GM21526 (cell line): ENCODE measurements around the gene SRSF3.
"Not testable (repeated sequence)": the region's sequence is repeated elsewhere in the genome, so short reads cannot be mapped to it uniquely, and the experiment has no call there.

Experiments
- ATAC-seq: cut with Tn5 transposase; IDR thresholded peaks from one replicate; pipeline ENCODE4 v1.9.1; 2021; ENCODE audit warnings: moderate library complexity; ENCODE audit not compliant: unreplicated experiment, low FRiP score

The SRSF3 gene

DNA sequence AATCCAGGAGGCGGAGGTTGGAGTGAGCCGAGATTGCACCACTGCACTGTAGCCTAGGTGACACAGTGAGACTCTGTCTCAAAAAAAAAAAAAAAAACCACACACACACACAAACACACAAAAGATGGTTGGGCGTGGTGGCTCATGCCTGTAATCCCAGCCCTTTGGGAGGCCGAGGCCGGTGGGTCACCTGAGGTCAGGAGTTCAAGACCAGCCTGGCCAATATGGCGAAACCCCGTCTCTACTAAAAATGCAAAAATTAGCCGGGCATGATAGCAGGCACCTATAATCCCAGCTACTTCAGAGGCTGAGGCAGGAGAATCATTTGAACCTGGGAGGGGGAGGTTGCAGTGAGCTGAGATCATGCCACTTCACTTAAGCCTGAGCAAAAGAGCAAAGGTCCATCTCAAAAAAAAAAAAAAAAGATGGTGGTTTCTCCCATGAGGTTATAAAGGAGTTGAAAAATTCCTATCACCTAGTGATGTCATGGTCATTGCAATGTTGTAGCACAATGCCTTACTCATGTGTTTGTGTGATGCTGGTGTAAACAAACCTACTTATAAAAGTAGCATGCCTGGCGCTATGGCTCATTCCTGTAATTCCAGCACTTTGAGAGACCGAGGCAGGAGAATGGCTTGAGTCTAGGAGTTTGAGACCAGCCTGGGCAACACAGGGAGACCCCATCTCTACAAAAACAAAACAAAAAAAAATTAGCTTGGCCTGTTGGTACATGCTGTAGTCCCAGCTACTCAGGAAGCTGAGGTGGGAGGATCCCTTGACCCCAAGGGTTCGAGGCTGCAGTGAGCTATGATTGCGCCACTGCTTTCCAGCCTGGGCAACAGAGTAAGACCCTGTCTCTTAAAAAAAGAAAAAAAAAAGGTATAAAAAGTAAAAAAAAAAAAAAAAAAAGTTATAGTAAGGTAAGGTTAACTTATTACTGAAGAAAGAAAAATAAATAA lies 21.5 kb upstream of the SRSF3 start:
- not testable (repeated sequence) for ATAC-seq

DNA sequence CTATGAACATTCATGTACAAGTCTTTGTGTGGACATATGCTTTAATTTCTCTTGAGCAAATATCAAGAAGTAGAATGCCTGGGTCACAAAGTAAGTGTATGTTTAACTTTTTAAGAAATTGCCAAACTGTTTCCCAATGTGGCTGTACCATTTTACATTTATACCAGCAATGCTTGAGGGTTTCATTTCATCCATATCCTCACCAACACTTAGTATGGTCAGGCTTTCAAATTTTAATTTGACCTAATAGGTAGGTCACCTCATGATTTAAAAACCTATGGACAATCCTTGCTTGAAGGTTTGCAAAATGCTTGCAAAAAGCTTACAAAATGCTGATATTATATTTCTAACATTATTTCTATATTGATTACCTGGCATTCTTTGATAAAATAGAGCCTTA lies 19.5 kb upstream of the SRSF3 start:
- ATAC-seq: no peak

DNA sequence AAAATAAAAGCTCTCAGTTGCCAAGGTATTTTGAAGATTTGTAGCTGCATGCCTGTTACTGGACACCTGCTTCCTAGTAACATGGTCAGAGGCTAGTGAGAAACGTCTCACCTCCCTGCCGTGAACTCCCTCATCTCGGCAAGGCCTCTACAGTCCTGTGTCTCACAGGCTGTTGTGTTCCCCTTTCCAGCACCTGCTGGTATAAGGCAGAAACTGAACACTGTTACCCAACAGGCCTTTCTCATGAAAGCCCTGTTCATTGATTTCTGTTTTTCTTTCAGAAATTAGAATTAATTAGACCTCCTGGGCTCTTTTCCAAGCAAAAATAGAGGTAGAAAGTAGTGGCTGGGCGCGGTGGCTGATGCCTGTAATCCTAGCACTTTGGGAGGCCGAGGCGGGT lies 17.6 kb upstream of the SRSF3 start:
- no peak for ATAC-seq

DNA sequence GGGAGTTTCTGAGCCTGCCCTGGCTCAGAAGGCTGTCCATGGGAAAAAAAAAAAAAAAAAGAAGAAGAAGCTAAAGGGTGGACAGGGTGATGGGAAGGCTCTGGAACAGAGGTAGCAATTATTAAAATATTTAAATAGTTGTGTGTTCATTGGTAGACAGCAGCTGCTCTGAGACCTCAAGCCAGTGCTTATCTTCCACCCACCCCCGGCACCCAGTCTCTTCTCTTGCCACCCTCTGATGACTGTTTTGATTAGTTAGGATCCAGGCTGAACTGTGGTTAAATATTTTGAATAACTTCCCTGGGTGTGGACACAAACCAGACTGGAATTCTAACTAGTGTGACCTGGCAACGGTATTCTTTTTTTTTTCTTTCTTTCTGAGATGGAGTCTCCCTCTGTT lies 16.9 kb upstream of the SRSF3 start:
- no peak for ATAC-seq

DNA sequence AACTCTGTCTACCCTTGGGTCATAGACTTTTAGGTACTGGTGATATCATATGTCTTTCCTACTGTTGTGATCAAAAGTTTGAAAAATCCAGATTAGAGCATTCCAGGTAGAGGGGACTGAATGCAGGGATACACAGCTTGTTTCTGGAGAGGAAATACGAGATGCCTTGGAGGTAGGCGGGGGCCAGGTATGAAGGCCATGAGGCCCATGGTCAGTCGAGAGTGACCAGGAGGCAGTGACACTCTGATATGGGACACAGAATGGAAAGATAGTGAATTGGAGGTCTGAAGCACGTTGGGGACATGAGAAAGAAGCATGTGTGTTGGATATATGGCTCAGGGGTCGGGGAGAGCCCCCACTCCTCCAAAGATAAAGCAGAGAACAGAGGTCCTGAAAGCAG lies 16.1 kb upstream of the SRSF3 start:
- ATAC-seq: no peak

DNA sequence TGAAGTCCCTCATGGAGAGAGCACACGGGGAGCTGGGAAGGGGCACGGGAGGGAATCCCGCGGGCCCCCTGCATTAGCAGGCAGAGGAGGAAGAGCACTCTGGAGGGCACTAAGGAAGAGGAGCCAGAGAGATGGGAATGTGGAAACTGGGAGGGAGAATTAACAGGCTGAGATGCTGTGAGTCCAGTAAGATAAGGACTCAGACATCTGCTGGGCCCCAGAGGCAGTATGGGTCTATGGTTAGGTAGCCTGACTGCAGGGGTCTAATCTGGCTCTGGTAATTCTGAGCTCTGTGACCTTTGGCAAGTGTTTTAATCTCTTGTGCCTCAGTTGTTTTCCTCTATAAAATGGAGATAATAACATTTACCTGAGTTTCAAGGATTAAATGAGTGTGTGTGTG lies 15.7 kb upstream of the SRSF3 start:
- no peak for ATAC-seq

DNA sequence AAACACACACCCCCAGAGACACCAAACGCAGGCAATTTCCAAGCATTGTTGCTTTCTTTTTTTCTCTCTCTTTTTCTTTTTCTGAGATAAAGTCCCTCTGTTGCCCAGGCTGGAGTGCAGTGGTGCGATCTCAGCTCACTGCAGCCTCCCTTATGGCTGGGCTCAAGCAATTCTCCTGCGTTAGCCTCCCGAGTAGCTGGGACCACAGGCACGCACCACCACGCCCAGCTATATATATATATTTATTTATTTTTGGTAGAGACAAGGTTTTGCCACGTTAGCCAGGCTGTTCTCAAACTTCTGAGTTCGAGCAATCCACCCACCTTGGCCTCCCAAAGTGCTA lies 14.0 kb upstream of the SRSF3 start:
- ATAC-seq: no peak

DNA sequence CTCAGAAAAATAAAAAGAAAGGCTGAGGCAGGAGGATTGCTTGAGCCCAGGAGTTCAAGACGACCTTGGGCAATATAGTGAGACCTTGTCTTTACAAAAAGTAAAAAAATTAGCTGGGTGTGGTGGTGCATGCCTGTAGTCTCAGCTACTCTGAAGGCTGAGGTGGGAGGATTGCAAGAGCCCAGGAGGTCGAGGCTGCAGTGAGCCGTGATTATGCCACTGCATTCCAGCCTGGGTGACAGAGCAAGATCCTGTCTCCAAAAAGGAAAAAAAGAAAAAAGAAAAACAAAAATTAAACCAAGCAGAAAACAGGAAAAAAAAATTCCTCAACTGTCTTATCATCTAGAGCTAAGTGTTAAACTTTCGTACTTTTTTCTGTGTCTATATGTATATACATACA lies 12.4 kb upstream of the SRSF3 start:
- no peak for ATAC-seq

DNA sequence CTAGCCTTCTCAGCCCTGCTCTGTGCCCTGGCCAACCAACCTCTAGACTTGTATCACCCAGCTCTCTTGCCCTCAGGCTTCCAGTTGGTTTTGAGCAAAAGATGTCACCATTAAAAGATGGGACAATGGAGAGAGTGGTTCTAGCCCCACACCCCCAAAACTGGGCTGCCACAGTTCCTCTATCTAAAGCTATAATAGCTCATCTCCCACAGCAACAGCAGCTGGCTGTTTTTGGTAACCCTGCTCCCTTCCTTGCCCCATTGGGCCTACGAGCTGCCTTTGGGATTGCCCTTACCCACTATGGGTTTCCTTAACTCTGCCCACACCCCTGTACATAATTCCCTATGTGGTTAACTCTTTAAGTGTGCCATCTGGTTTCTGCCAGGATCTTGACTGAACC lies 7.6 kb upstream of the SRSF3 start:
- no peak for ATAC-seq

DNA sequence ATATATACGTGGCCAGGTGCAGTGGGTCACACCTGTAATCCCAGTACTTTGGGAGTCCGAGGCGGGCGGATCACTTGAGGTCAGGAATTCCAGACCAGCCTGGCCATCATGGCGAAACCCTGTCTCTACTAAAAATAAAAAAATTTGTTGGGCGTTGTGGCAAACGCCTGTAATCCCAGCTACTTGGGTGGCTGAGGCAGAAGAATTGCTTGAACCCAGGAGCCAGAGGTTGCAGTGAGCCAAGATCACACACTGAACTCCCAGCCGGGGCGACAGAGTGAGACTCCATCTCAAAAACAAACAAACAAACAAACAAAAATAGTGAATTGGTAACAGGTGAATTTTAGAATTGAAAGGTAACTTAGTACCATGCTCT lies 5.1 kb upstream of the SRSF3 start:
- ATAC-seq: not testable (repeated sequence)

DNA sequence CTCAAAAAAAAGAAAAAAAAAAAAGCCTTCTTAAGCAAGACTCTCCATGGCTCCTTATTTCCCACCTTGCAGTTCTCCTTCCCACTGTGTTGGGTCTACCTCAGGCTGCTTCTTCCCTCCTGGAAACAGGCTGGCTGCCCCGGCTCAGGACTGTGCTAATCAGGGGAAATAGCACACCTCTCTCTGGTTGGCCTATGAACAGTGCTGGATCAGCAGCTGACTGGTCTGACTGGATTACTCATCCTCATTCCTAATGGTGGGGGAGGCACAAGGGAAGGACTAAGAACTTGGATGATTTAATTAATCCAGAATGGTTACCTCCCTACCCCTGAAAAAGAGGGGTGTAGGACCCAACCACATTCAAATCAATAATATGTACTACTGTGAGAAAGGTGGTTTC lies 3.9 kb upstream of the SRSF3 start:
- ATAC-seq: no peak

DNA sequence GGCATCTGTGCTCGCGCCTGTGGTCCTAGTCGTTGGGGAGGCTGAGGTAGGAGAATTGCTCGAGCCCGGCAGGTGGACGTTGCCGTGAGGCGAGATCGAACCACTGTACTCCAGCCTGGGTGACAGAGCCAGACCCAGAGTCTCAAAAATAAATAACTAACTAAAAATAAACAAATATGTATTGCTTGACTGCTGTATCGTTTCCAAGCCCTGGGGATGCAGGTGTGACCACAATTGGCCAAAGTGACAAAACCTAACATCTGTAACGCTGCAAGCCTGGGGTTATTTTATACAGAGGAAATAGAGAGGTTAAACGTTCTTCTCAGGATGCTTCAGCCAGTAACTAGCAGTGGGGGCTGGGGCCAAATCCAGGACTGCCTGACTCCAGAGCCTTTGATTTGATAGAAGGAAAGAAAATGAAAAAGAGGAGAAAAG lies 1.9 kb upstream of the SRSF3 start:
- ATAC-seq: peak; percentile 25

DNA sequence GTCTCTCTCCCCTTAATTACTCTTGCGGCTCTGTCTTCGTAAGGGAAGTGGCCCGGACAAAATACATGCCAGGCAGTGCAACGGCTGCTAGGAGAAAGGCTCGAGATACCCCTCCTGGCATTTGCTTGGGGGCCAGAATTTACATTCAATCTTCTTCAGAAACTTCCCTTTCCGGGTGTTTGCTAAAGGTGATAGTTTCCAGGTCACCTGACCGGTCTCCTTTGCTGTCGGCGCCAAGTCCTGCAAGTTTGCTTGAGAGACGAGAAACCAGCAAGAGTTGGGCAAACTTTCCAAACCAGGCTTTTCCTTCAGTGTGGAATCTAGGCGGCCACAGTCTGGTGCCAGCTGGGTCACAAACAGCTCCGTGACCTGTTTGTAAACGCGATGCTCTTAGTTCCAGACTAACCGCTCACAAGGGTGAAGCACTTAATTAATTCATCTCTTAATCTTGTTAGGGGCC lies 563 bp upstream of the SRSF3 start:
- ATAC-seq: peak; percentile 16

DNA sequence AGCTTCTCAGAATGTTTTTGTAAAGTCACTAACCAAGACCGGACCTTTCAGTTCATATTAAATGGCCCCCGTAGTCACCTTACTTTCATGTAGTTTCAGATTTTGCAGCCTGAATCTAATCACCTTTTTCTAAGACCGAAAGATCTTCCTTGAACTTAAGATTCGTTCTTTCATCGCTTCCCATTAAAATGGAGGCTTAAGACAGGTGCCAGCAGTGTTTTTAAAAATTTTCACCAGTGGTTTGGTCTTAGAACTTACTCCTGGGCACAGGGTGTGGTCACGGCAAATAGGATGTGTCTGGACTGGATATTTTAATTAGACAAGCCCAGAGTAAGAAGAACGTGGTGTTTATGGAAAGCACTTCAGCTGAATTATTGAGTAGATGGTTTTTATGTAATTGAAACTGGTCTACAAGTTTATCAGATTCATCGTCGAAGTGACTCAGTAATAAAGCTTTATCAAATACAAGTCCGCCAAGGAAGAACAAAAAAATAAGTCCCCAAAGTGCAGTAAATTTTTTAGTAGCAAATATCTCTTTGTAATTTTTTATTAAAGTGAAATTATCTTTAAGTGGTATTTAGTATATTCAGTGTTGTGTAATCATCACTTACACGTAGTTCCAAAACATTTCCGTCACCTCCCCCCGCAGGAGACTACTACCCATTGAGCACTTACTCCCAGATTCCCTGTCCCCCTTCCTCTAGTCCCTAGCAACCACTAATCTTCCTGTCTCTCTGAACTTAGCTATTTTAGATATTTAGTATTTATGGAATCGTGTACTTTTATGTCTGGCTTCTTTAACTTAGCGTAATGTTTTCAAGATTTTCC lies 868 bp downstream of the SRSF3 start:
- ATAC-seq: no peak

DNA sequence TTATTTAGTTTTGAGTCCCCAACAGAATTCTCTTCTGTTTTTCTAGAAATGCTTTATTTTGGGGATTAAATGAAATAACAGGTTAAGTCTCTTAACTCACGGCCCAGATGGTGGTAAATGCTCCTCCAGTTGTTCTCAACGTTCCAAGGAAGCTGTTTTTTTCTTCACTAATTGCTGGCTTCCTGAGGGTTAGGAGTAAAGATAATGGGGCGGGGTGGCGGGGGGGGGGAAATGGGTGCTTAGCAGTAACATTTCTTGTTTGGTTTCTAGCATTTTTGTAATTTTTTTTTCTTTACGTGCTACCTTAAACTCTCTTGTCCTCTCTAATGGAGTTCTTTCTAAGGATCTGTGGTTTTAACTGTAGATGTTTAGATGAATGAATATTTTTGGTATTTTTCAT lies 2.2 kb downstream of the SRSF3 start:
- ATAC-seq: no peak

DNA sequence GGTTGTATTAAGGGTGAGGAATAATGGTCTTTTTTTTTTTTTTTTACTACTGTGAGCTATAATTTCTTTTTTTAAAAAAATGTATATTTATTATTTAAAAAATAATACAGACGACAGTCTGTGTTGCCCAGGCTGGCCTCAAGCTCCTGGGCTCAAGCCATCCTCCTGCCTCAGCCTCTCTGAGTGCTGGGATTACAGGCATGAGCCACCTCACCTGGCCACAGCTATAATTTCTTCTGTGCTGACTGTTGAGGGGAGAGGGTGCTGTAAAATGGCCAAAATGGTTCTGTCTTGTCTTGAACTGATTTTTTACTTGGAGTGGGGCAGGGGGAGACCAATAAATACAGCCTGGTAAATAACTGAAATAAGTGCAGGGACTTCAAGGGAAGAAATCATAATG lies 3.6 kb downstream of the SRSF3 start:
- no peak for ATAC-seq

DNA sequence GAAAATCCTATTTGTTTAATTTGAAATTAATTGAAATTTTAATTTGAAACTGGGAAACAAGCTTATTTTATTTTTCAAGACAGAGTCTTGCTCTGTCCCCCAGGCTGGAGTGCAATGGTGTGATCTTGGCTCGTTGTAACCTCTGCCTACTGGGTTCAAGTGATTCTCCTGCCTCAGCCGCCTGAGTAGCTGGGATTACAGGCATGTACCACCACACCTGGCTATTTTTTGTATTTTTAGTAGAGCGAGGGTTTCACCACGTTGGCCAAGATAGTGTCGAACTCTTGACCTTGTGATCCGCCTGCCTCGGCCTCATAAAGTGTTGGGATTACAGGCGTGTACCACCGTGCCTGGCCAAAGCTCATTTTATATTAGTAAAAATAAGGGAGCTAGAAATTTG lies 4.2 kb downstream of the SRSF3 start:
- no peak for ATAC-seq

DNA sequence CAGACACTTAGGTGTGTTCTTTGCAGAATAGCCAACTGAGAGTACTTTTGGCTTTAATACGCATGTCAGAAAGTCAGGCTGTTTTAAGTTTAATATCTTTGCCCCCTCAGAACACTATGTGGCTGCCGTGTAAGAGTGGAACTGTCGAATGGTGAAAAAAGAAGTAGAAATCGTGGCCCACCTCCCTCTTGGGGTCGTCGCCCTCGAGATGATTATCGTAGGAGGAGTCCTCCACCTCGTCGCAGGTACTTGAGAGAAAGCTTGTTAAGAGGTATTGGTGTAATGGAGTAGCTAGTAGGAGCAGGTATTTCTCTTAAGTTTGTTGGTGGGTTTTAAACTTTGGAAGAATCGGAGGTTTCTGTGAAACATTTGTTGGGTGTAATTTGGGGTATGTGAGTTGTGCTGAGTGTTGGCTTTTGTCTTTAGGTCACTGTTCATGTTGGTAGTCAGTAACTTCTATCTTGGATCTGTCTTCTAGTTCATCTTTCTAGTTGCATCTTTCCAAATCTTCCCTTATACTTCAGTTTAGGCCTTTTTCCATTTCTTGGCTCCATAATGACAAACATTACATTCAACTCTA lies 4.7 kb downstream of the SRSF3 start:
- ATAC-seq: no peak

DNA sequence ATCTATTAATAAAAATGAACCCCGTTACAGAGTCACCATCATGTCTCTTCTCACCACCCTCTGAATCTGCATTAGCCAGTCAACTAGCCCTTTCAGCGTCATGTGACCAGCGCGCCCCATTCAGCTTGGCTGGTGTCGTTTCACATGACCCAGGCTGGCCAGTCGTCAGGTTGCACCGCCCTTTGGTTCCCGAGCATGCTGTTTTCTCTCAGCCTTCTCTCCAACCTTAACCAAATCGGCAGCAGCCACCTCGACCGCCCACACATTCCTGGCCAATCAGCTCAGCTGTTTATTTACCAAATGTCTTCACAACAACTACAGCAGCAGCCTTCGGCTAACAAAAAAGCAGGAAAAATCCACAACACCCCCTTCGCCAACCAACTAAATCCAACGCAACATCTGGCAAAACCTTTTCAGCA lies 5.6 kb downstream of the SRSF3 start:
- ATAC-seq: no peak

DNA sequence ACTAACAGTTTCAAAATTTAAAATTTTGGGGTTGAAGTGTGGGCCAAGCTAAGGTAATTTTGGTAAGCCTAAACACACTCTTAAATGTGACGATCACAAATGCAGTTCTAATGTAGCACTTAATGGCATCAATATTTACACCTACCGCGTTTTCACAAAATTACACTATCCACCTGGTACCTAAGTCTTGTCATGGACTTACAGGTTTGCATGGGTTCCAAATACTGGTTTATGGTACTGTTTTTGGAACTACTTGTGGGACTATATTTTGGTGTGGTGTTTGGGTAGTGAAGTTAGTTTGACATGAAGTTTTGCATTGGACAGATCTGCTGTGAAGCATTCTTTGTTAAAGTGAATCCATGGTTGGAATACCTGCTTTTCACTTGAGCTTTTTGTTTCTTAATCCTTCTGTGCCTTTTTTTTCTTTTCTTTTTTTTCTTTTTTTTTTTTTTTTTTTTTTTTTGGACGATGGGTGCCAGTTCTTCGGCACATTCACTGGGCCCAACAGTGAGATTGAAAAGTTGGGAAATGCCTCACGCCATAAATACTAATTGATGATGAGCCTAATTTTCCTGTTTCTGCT lies 6.5 kb downstream of the SRSF3 start:
- ATAC-seq: no peak

DNA sequence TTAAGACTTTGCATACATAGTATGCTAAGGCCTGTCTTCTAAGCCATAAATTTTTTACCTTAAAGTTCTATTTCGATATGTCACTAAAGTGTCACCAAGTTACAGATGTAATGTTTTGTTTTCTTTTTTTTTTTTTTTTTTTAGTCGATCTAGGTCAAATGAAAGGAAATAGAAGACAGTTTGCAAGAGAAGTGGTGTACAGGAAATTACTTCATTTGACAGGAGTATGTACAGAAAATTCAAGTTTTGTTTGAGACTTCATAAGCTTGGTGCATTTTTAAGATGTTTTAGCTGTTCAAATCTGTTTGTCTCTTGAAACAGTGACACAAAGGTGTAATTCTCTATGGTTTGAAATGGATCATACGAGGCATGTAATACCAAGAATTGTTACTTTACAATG lies 7.7 kb downstream of the SRSF3 start:
- not testable (repeated sequence) for ATAC-seq
